Embryonic facial prominence (tissue), 1 donor: ENCODE measurements around the gene SMG1.
"Not testable (repeated sequence)": the region's sequence is repeated elsewhere in the genome, so short reads cannot be mapped to it uniquely, and the experiment has no call there.

ENCODE experiments used
- DNase-seq: peaks from one replicate; pipeline ENCODE4 v3.0.0-alpha.2; 2016; ENCODE audit errors: extremely low spot score

SMG1 gene

GRCh38 chr16:18933501-18933900 lies 7.3 kb upstream of the SMG1 start:
- no peak for DNase-seq

- DNase-seq: no peak
Observed at GRCh38 chr16:18932243-18932987, 6.2 kb upstream of the SMG1 start.

GRCh38 chr16:18931756-18932155 lies 5.5 kb upstream of the SMG1 start:
- DNase-seq: no peak

GRCh38 chr16:18930095-18930494 lies 3.9 kb upstream of the SMG1 start:
- DNase-seq: not testable (repeated sequence)

GRCh38 chr16:18928073-18928472 lies 1.9 kb upstream of the SMG1 start:
- DNase-seq: not testable (repeated sequence)

GRCh38 chr16:18925215-18925985 lies 808 bp downstream of the SMG1 start:
- not testable (repeated sequence) for DNase-seq

DNA sequence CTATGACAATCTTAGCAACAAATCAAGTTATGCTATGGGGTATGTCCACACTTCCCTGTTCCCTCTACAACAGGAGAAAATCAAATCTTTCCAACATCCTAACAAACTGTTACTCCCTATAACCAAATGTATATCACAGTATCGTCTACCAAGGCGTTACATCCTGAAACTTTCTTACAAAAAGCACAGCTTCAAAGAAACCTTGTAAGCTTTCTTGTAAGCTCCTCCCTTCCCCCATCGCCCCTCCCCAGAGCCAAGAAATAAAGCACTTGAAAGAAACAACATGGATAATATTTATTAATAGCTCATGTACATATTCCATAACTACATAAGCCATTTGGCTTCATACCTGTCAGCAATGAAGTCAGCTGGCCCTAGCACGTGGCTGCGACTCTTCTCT lies 2.3 kb downstream of the SMG1 start:
- DNase-seq: not testable (repeated sequence)

DNA sequence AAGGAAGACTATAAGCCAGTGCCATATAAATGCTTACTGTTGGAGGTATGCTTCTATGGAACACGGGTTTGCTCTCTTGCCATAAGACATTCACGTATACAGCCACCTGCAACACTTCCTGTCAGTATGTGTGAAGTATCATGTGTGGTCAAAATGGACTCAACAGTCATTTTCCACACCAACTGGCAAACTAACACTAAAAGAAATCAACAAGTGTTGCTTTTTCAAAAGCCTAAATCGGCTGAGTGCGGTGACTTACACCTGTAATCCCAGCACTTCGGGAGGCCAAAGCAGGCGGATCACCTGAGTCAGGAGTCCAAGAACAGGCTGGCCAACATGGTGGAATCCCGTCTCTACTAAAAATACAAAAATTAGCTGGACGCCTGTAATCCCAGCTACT lies 3.1 kb downstream of the SMG1 start:
- not testable (repeated sequence) for DNase-seq

DNA sequence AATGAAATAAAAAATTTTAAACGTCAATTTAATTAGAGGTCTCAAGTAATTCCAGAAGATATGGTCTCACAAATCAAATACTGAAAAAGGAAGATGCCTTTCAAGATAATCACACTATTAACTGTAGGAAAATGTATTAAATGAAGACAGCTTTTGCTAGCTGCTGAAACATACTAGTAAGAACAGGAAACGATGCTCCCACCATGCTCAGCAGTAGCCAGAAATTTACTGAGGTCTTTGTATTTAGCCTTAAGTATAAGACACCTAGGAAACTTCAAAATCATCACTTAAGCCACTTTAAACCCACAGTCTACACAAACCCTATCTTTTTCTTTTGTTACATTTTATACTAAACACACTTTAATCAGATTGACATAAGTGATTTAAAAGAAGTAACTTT lies 16.6 kb downstream of the SMG1 start:
- not testable (repeated sequence) for DNase-seq

DNA sequence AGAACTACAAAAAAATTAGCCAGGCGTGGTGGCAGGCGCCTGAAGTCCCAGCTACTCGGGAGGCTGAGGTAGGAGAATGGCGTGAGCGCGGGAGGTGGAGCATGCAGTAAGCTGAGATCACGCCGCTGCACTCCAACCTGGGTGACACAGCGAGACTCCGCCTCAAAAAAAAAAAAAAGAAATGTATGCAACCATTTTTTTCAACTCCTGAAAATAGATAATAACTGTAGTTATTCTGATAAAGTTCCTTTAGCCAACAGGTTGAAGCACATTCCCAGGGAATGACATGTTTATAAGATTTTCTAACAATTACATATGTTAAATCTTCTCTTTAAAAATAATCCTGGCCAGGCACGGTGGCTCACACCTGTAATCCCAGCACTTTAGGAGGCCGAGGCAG lies 17.5 kb downstream of the SMG1 start:
- not testable (repeated sequence) for DNase-seq

GRCh38 chr16:18902778-18903177 lies 23.4 kb downstream of the SMG1 start:
- DNase-seq: not testable (repeated sequence)

GRCh38 chr16:18902044-18902443 lies 24.2 kb downstream of the SMG1 start:
- not testable (repeated sequence) for DNase-seq

GRCh38 chr16:18901194-18901593 lies 25.0 kb downstream of the SMG1 start:
- DNase-seq: not testable (repeated sequence)

- not testable (repeated sequence) for DNase-seq
Observed at GRCh38 chr16:18884456-18884855, 41.8 kb downstream of the SMG1 start.

GRCh38 chr16:18877734-18878133 lies 48.5 kb downstream of the SMG1 start:
- DNase-seq: not testable (repeated sequence)

GRCh38 chr16:18877259-18877658 lies 48.9 kb downstream of the SMG1 start:
- DNase-seq: not testable (repeated sequence)

- DNase-seq: not testable (repeated sequence)
Observed at GRCh38 chr16:18876301-18876700, 49.9 kb downstream of the SMG1 start.

GRCh38 chr16:18869043-18869771 lies 57.0 kb downstream of the SMG1 start:
- DNase-seq: not testable (repeated sequence)

DNA sequence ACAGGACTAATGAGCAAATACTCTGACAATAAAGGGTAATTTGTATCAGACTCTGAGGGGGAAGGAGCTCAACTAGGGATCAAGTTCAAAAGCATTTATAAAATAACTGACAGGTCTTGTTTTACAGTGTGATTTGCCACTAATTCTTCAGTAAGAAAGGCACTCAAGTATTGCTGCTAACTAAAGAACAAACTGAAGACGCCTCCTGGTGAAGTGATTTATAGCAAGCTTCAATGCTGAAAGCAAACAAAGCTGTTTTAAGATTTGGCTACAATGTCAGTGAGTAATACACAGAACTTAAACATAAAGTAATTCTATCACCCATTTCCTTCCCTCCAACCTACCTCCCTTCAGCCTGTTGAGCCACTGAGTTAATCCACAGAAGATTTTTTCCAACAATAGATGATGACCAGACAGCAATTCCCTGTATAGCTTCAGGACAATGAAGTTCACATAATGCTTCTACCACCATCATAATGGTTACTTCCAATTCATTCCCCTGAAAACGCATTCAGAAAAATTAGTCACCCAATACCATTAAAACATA lies 59.9 kb downstream of the SMG1 start:
- not testable (repeated sequence) for DNase-seq

DNA sequence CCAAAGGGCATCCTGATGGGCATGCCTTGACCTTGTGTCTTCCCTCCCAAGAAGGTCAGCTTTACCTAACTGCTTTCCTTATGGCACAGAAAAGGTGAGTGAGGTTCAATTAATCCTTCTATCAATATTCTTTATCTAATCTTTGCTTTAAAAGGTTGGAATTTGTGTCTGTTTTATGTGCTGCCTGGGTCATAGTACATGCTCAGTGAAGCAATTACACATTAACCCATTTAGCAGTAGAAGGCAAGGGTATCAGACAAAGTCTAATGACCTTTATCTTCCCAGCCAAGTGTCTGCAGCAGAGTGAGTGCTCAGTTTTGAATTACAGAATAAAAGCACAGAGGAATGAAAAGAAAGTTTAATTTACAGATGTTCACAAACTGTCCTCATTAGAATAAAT lies 63.3 kb downstream of the SMG1 start:
- not testable (repeated sequence) for DNase-seq

- DNase-seq: no peak
Observed at GRCh38 chr16:18855196-18855595, 71.0 kb downstream of the SMG1 start.

GRCh38 chr16:18853694-18854093 lies 72.5 kb downstream of the SMG1 start:
- no peak for DNase-seq
